ENCODE data around the gene NEDD8. TPM values are rescaled to one million over a fixed set of nuclear protein-coding genes. Genes with fewer than 3 reads are reported as not detected.
A peak's percentile ranks its signal among the peaks of the same experiment; 100 is the strongest.

The NEDD8 gene
- total RNA-seq, 4 donors from 2014 or later = 149 to 317 (median 172) TPM

GRCh38 chr14:24196071-24197055 lies 35.8 kb downstream of the NEDD8 start:
- Histone ChIP-seq H3K9me3 (no peaks in the 10 kb centered on the region), H3K27ac (peak overlapping the region; percentile 94 to 100 (median 98)), H3K36me3 (peaks cover 11 to 16% of the 10 kb centered on the region in 2 donors), H3K4me3 (replicated peaks in 1 of 3) (peak overlapping the region; percentile 81 to 100 (median 94)), H3K4me1 (peaks cover 17 to 31% of the 10 kb centered on the region in 2 donors), H3K27me3 (no peaks in the 10 kb centered on the region)
- 35 to 37% methylated on average over 32 to 33 of the region's 33 CpGs for WGBS, 2 donors
- DNase-seq = peak in 1 of 2 donors; percentile 15
- TF ChIP-seq CTCF (IDR thresholded peaks at IDR 0.05) = no peak
- TF ChIP-seq POLR2A (IDR thresholded peaks at IDR 0.05) = no peak
- intact Hi-C loops (cut with DNase I) = no loop called here

- Histone ChIP-seq H3K9me3 (no peaks in the 10 kb centered on the region), H3K27me3 (no peaks in the 10 kb centered on the region), H3K36me3 (peaks cover 11 to 17% of the 10 kb centered on the region in 2 donors), H3K27ac (peak within 1 kb of the TSS; percentile 94 to 100 (median 98)), H3K4me3 (replicated peaks in 1 of 3) (peak within 1 kb of the TSS; percentile 81 to 100 (median 94)), H3K4me1 (peaks cover 17 to 31% of the 10 kb centered on the region in 2 donors)
- 1% methylated on average over 11 to 32 of the region's 89 CpGs for WGBS, 2 donors
- peak; percentile 86 to 89 for DNase-seq
- intact Hi-C loops (cut with DNase I) = no loop called here
- peak in 1 of 2 donors; percentile 78 for TF ChIP-seq POLR2A (IDR thresholded peaks at IDR 0.05)
- TF ChIP-seq CTCF (IDR thresholded peaks at IDR 0.05) = peak in 1 of 6 experiments; percentile 7
Measured at GRCh38 chr14:24195186-24196070, 36.7 kb downstream of the NEDD8 start, which contains the start of gene TM9SF1. Gene TM9SF1, minus strand, starts transcription at chr14:24195441. Its CDS starts 422 bp downstream, at chr14:24195019.

GRCh38 chr14:24194873-24195185 lies 37.3 kb downstream of the NEDD8 start:
- Histone ChIP-seq H3K27ac (peak overlapping the region; percentile 94 to 100 (median 98)), H3K36me3 (peaks cover 11 to 17% of the 10 kb centered on the region in 2 donors), H3K4me1 (peaks cover 17 to 31% of the 10 kb centered on the region in 2 donors), H3K4me3 (replicated peaks in 1 of 3) (peak overlapping the region in 2 of 3 donors; percentile 94 to 100), H3K9me3 (no peaks in the 10 kb centered on the region), H3K27me3 (no peaks in the 10 kb centered on the region)
- DNase-seq = no peak
- WGBS, 2 donors = 40 to 62% methylated on average over 7 of the region's 8 CpGs
- intact Hi-C loops (cut with DNase I) = no loop called here
- TF ChIP-seq CTCF (IDR thresholded peaks at IDR 0.05) (no peak), POLR2A (IDR thresholded peaks at IDR 0.05) (no peak)

GRCh38 chr14:24194186-24194872 lies 37.8 kb downstream of the NEDD8 start:
- H3K27ac ChIP-seq = peak overlapping the region in 2 of 3 donors; percentile 94 to 98
- H3K4me3 ChIP-seq (replicated peaks in 1 of 3) = peak overlapping the region in 2 of 3 donors; percentile 94 to 100
- H3K9me3 ChIP-seq = no peaks in the 10 kb centered on the region
- WGBS, 2 donors = 83 to 87% methylated on average over 7 of the region's 7 CpGs
- H3K36me3 ChIP-seq = peaks cover 11 to 17% of the 10 kb centered on the region in 2 donors
- TF ChIP-seq CTCF (IDR thresholded peaks at IDR 0.05) (no peak), POLR2A (IDR thresholded peaks at IDR 0.05) (no peak)
- peaks cover 17 to 31% of the 10 kb centered on the region in 2 donors for H3K4me1 ChIP-seq
- intact Hi-C loops (cut with DNase I) = no loop called here
- no peak for DNase-seq
- H3K27me3 ChIP-seq = no peaks in the 10 kb centered on the region
